Activated T-helper 1 cell treated with anti-CD3 and anti-CD28 coated beads, Interleukin-12 subunit alpha, Interleukin-12 subunit beta, Interleukin-2, Interleukin-4 antibody, amounts not matched to agents 30 ng/mL and 10 ng/mL and 1 ng/mL, durations not matched to agents 14 hours and 24 hours and 36 hours (primary cell): ENCODE measurements around the gene AZU1. TPM values are rescaled to one million over a fixed set of nuclear protein-coding genes. Genes with fewer than 3 reads are reported as not detected.
A peak's percentile ranks its signal among the peaks of the same experiment; 100 is the strongest.

ENCODE experiments used
- DNase-seq: peaks from one replicate; pipeline ENCODE4 v3.0.0; 2021; ENCODE audit warnings: low spot score
- H3K27ac Mint-ChIP-seq: one replicate; pipeline ENCODE4 v1.8.0; 2021; ENCODE audit warnings: mild to moderate bottlenecking, mixed read lengths
- H3K27me3 Mint-ChIP-seq: one replicate; pipeline ENCODE4 v1.8.0; 2022; ENCODE audit warnings: mild to moderate bottlenecking, moderate library complexity, mixed read lengths; ENCODE audit not compliant: insufficient read depth
- H3K36me3 Mint-ChIP-seq: one replicate; pipeline ENCODE4 v1.8.0; 2021; ENCODE audit warnings: low read depth, mixed read lengths
- H3K4me1 Mint-ChIP-seq: one replicate; pipeline ENCODE4 v1.8.0; 2021; ENCODE audit warnings: low read depth, mixed read lengths
- H3K4me3 Mint-ChIP-seq: one replicate; pipeline ENCODE4 v1.8.0; 2021; ENCODE audit warnings: mild to moderate bottlenecking, moderate library complexity, mixed read lengths
- H3K9me3 Mint-ChIP-seq: one replicate; pipeline ENCODE4 v1.8.0; 2021; ENCODE audit warnings: mixed read lengths
- intact Hi-C: fragments of 100-400 bp; cut with micrococcal nuclease; formaldehyde crosslinking; loops from one replicate; pipeline ENCODE4 v1.15.1; 2024
- total RNA-seq: library from RNA; stranded (reverse); gene quantifications from 2 replicates; pipeline ENCODE4 v1.2.3, GENCODE V29; 2022

The AZU1 gene, protein sequence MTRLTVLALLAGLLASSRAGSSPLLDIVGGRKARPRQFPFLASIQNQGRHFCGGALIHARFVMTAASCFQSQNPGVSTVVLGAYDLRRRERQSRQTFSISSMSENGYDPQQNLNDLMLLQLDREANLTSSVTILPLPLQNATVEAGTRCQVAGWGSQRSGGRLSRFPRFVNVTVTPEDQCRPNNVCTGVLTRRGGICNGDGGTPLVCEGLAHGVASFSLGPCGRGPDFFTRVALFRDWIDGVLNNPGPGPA
- not detected in 2 replicates for total RNA-seq

GRCh38 chr19:827710-828321 is at the start of gene AZU1:
Gene AZU1, plus strand, starts transcription at chr19:827837. Its CDS starts 10 bp downstream, at chr19:827847.
- Mint-ChIP-seq H3K4me1 (no peaks in the 10 kb centered on the region), H3K4me3 (no peak within 1 kb of the TSS), H3K9me3 (no peaks in the 10 kb centered on the region), H3K27ac (no peak within 1 kb of the TSS), H3K36me3 (no peaks in the 10 kb centered on the region), H3K27me3 (peaks cover 20% of the 10 kb centered on the region)
- intact Hi-C loops = no loop called here
- DNase-seq = no peak

DNA sequence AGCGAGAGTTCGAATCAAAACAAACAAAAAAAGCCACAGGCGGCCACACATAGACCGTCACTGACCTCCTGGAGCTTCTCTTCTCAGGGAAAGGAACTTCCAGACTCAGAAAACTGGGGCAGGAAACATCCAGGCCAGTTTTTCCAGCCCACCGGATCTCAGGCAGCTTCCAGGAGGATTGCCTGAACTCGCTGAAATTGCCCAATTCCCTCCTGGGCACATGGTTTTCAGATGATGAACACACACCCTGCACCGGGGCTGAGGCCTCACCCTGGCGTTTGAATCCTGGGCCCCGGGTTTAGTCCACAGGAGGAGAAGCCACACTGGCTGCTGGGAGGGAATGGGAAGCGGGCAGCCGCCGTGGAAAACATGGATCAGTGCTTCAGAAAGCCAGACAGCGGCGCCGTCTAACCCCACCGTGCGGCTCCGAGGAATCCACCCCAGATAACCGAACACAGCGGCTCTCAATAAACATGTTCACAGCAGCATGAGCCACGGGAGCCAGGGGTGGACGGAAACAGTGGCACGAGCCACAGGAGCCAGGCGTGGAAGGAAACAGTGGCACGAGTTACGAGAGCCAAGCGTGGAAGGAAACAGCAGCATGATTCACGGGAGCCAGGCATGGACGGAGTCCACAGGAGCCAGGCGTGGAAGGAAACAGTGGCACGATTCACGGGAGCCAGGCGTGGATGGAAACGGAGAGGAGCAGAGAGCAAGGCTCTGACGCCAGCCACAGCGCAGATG is 48.6 kb upstream of the AZU1 start:
- no peak overlapping the region for H3K27ac Mint-ChIP-seq
- H3K4me1 Mint-ChIP-seq = no peaks in the 10 kb centered on the region
- H3K36me3 Mint-ChIP-seq = no peaks in the 10 kb centered on the region
- peaks cover 3% of the 10 kb centered on the region for H3K27me3 Mint-ChIP-seq
- intact Hi-C loops = no loop called here
- no peak overlapping the region for H3K4me3 Mint-ChIP-seq
- no peaks in the 10 kb centered on the region for H3K9me3 Mint-ChIP-seq
- DNase-seq = no peak

DNA sequence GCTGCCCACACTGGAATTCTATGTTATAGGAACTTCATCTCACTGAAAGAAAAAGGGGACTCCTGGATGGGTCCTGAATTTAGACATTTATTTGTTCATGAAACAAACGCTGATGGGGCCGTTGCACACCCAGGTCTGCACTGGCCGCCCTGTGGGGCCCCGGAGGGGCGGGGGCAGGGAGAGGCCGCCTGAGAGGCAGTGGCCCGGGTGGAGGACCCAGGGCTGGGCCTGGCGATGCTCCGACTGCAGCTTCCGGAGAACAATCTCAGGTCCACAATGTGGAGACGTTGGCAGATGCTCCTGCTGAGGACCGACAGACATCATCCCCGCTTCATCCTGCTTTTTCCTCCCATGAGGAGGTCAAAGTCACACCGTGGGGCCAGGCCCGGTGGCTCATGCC is 46.7 kb upstream of the AZU1 start:
- Mint-ChIP-seq H3K9me3 (no peaks in the 10 kb centered on the region), H3K36me3 (no peaks in the 10 kb centered on the region), H3K27ac (no peak overlapping the region), H3K4me3 (no peak overlapping the region), H3K4me1 (no peaks in the 10 kb centered on the region), H3K27me3 (peaks cover 3% of the 10 kb centered on the region)
- intact Hi-C loops = no loop called here
- no peak for DNase-seq

- H3K27me3 Mint-ChIP-seq = peaks cover 3% of the 10 kb centered on the region
- intact Hi-C loops = no loop called here
- no peak overlapping the region for H3K27ac Mint-ChIP-seq
- no peaks in the 10 kb centered on the region for H3K36me3 Mint-ChIP-seq
- H3K9me3 Mint-ChIP-seq = no peaks in the 10 kb centered on the region
- H3K4me3 Mint-ChIP-seq = no peak overlapping the region
- no peak for DNase-seq
- no peaks in the 10 kb centered on the region for H3K4me1 Mint-ChIP-seq
Measured at GRCh38 chr19:781800-782184, 45.8 kb upstream of the AZU1 start.

DNA sequence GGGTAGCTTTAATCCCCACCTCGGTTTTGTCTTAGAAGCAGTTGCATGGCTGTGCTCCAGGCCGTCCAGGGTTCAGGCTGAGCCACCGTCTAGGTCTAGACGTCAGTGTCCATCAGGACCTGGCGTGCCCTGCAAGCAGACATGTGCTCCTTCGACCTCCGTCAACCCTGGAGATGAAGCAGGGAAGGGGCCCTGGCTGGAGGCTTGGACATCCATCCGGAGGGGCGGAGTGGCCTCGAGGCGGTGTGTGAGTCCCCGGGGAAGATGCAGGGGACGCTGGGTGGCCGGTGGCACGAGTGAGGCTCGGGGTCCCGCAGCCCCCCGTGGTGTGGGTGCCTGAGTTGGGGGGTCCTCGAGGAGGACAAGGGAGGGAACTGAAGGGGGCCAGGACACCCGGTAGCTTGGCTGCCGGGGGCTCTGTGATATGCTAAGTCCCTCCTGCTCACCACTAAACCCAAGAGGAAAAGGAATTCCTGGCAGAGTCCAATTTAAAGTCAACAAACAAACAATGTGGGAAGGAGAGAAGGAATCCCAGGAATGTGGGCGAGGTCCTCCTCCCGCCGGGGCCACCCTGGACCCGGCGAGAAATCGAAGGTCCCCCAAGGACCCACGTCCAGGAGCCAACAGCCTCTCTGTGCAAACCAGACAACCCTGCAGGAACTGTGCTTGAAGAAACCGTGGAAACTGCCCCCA is 45.3 kb upstream of the AZU1 start:
- Mint-ChIP-seq H3K36me3 (no peaks in the 10 kb centered on the region), H3K4me1 (no peaks in the 10 kb centered on the region), H3K27ac (no peak overlapping the region), H3K4me3 (no peak overlapping the region), H3K9me3 (no peaks in the 10 kb centered on the region), H3K27me3 (peaks cover 3% of the 10 kb centered on the region)
- DNase-seq = no peak
- intact Hi-C loops = no loop called here

DNA sequence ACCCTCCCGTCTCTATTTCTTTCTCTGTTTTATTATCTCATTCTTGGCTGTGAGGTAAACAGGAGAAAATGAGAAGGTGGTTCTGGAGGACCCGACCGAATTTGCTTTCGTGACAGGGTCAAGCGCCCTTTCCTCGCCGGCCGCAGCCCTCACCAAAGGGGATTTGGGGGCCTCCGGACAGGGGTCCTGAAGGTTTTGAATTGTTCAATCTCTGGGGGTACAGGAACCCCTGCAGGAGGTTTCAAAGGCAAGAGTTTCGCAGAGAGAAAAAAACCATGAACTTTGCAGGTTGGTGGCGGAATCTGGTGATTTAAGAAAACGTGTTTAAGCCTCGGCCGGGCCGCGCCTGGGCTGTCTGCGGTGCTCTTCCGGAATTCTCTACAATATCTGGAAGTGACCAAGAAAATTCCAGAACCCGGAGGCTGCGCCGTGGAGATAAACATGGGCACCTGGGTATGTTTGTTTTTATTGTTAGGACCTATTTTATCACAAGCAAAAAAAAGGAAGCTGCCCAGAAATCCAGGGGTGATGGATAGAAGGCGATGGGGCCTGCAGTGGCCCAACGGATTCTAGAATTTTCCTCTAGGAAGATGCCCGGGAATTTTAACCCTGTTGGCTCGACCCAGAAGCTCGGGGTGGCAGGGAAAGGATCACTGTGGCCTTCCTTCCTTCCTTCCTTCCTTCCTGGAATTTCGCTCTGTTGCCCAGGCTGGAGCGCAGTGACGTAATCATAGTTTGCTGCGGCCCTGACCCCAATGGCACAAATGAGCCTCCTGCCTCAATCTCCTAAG is 44.6 kb upstream of the AZU1 start:
- Mint-ChIP-seq H3K4me1 (no peaks in the 10 kb centered on the region), H3K36me3 (no peaks in the 10 kb centered on the region), H3K27me3 (peaks cover 3% of the 10 kb centered on the region), H3K9me3 (no peaks in the 10 kb centered on the region), H3K27ac (no peak overlapping the region), H3K4me3 (no peak overlapping the region)
- intact Hi-C loops = no loop called here
- no peak for DNase-seq

DNA sequence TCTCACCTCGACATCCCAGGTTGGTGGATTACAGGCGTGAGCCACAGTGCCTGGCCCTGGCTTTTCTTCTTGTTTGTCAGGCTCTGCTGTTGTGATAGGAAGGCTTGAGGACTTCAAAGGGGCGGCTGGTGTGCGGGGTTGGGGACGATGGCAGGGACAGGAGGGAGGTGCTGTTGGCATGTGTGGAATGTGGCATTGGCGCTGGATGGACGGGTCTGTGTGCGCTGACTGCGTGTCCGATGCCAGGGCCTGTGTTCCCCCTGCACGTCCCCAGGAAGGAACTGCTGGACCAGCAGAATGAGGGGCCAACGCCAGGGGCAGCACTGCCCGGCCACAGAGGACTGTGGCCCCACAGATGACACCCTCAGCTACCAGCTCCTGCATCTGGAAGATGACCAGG is 43.1 kb upstream of the AZU1 start:
- Mint-ChIP-seq H3K4me1 (no peaks in the 10 kb centered on the region), H3K27me3 (peaks cover 5% of the 10 kb centered on the region)
- intact Hi-C loops = no loop called here

DNA sequence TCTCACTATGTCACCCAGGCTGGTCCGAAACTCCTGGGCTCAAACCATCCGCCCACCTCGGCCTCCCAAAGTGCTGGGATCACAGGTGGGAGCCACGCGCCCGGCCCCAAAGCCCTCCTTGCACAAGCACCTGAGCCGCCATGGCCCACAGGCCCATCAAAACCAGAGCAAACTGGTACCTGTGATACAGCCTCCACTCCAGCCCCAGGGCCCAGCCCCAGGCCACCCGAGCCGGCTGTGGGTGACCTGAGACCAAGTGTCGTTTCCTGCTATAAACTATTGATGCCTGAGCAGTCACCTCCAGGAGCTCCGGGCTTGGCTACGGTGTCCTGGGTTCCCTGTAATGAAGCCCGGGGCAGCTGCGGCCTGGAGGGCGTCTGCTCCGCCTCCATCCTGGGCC is 40.1 kb upstream of the AZU1 start:
- Mint-ChIP-seq H3K9me3 (no peaks in the 10 kb centered on the region), H3K4me3 (no peak overlapping the region), H3K27ac (no peak overlapping the region), H3K27me3 (peaks cover 10% of the 10 kb centered on the region), H3K36me3 (no peaks in the 10 kb centered on the region), H3K4me1 (no peaks in the 10 kb centered on the region)
- no peak for DNase-seq
- intact Hi-C loops = no loop called here

More for the DNA sequence above, 43.1 kb upstream of the AZU1 start:
- no peak overlapping the region for H3K27ac Mint-ChIP-seq
- H3K9me3 Mint-ChIP-seq = no peaks in the 10 kb centered on the region
- H3K36me3 Mint-ChIP-seq = no peaks in the 10 kb centered on the region
- no peak for DNase-seq
- no peak overlapping the region for H3K4me3 Mint-ChIP-seq

DNA sequence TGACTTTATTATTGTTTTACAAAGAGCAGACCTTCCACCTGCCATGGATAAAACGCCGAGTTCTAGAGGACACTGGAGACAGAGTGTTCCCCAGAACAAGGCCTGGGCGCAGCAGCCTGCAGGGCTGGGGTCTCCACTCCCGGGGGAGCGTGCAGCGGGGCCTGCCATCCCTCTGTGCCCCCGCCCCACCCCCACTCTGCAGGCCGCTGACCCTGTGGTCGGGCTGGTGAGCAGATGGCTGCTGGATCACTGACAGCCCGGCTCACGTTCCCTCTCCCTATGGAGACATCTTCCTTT is 39.0 kb upstream of the AZU1 start:
- Mint-ChIP-seq H3K36me3 (no peaks in the 10 kb centered on the region), H3K4me1 (no peaks in the 10 kb centered on the region)

GRCh38 chr19:788983-789700 is 38.5 kb upstream of the AZU1 start:
- no peak for DNase-seq
- H3K4me1 Mint-ChIP-seq = no peaks in the 10 kb centered on the region
- peaks cover 10% of the 10 kb centered on the region for H3K27me3 Mint-ChIP-seq
- no peaks in the 10 kb centered on the region for H3K9me3 Mint-ChIP-seq
- H3K36me3 Mint-ChIP-seq = no peaks in the 10 kb centered on the region
- no peak overlapping the region for H3K4me3 Mint-ChIP-seq
- H3K27ac Mint-ChIP-seq = peak overlapping the region; percentile 48
- intact Hi-C loops = no loop called here

More for the DNA sequence above, 39.0 kb upstream of the AZU1 start:
- no peak overlapping the region for H3K4me3 Mint-ChIP-seq
- DNase-seq = no peak
- no peaks in the 10 kb centered on the region for H3K9me3 Mint-ChIP-seq
- peaks cover 10% of the 10 kb centered on the region for H3K27me3 Mint-ChIP-seq
- intact Hi-C loops = no loop called here
- no peak overlapping the region for H3K27ac Mint-ChIP-seq

DNA sequence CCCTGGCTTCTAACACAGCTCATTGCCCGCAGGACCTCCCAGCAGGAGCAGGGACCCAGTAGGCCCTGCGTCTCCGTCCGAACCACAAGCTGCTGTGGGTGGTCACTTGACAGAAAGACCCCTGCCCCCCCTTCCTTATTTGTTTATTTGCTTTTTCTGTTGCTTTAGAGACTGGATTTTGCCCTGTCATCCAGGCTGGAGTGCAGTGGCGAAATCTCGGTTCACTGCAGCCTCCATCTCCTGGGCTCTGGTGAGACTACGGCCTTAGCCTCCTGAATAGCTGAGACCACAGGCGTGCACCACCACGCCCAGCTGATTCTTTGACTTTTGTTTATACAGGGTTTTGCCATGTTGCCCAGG is 38.0 kb upstream of the AZU1 start:
- Mint-ChIP-seq H3K4me3 (no peak overlapping the region), H3K9me3 (no peaks in the 10 kb centered on the region), H3K4me1 (no peaks in the 10 kb centered on the region), H3K36me3 (no peaks in the 10 kb centered on the region), H3K27ac (no peak overlapping the region), H3K27me3 (peaks cover 10% of the 10 kb centered on the region)
- no peak for DNase-seq
- intact Hi-C loops = no loop called here

GRCh38 chr19:791007-791566 is 36.5 kb upstream of the AZU1 start:
- Mint-ChIP-seq H3K4me1 (no peaks in the 10 kb centered on the region), H3K27me3 (peaks cover 10% of the 10 kb centered on the region), H3K36me3 (no peaks in the 10 kb centered on the region), H3K27ac (no peak overlapping the region), H3K9me3 (no peaks in the 10 kb centered on the region), H3K4me3 (no peak overlapping the region)
- intact Hi-C loops = no loop called here
- DNase-seq = no peak
